ENCODE results near the gene PRF1.

The PRF1 gene

GRCh38 chr10:70575486-70575873, 27.1 kb downstream of the PRF1 start:
- DNase-seq = no peak

- DNase-seq = no peak
These were observed 28.7 kb downstream of the PRF1 start for GRCh38 chr10:70573599-70574506.

- no peak for DNase-seq
These were observed 30.7 kb downstream of the PRF1 start for GRCh38 chr10:70571636-70572439.

- no peak for DNase-seq
These were observed 31.3 kb downstream of the PRF1 start for GRCh38 chr10:70571236-70571635.

- DNase-seq = no peak
These were observed 33.6 kb downstream of the PRF1 start for GRCh38 chr10:70568781-70569495.

- no peak for DNase-seq
These were observed 34.4 kb downstream of the PRF1 start for GRCh38 chr10:70568113-70568512.

GRCh38 chr10:70567603-70568002, 34.9 kb downstream of the PRF1 start:
- DNase-seq = no peak

- DNase-seq = no peak
These were observed 35.8 kb downstream of the PRF1 start for GRCh38 chr10:70566515-70567290.

GRCh38 chr10:70565556-70566514, 36.7 kb downstream of the PRF1 start:
- DNase-seq = no peak

- peak; percentile 24 for DNase-seq
These were observed 37.6 kb downstream of the PRF1 start for GRCh38 chr10:70564901-70565351.

GRCh38 chr10:70564113-70564725, 38.3 kb downstream of the PRF1 start:
- no peak for DNase-seq

GRCh38 chr10:70563230-70563629, 39.3 kb downstream of the PRF1 start:
- no peak for DNase-seq

- DNase-seq = no peak
These were observed 40.3 kb downstream of the PRF1 start for GRCh38 chr10:70562036-70562755.

GRCh38 chr10:70561558-70561957, 41.0 kb downstream of the PRF1 start:
- no peak for DNase-seq

- no peak for DNase-seq
These were observed 41.5 kb downstream of the PRF1 start for GRCh38 chr10:70561070-70561469.

- DNase-seq = no peak
These were observed 42.0 kb downstream of the PRF1 start for GRCh38 chr10:70560511-70560941.

GRCh38 chr10:70559861-70560260, 42.7 kb downstream of the PRF1 start:
- no peak for DNase-seq

GRCh38 chr10:70558871-70559810, 43.4 kb downstream of the PRF1 start:
- peak; percentile 74 for DNase-seq

GRCh38 chr10:70558295-70558694, 44.2 kb downstream of the PRF1 start:
- DNase-seq = no peak
